NB4 (cell line): ENCODE results near the gene NGEF.

ENCODE experiments used
- DNase-seq: peaks from one replicate; pipeline ENCODE4 v3.0.0; 2010; ENCODE audit warnings: low read depth
- H3K4me3 ChIP-seq: one replicate; pipeline ENCODE4 v1.5.1; 2011; ENCODE audit warnings: mild to moderate bottlenecking, low read depth, low read length, moderate library complexity
- MYC ChIP-seq: IDR thresholded peaks from 2 replicates; pipeline ENCODE4 v1.6.1; 2011; ENCODE audit warnings: low read depth, low read length
- POLR2A ChIP-seq: IDR thresholded peaks from 2 replicates; pipeline ENCODE4 v1.6.1; 2011; ENCODE audit warnings: mild to moderate bottlenecking; ENCODE audit not compliant: insufficient read length; ENCODE audit errors: extremely low read depth
- TF ChIP-seq, protein P1 (sequence below): IDR thresholded peaks from 2 replicates; pipeline ENCODE4 v1.6.1; 2011; ENCODE audit warnings: low read depth, low read length
- TF ChIP-seq, protein P2 (sequence below): IDR thresholded peaks from one replicate; pipeline ENCODE4 v1.5.1; 2012; ENCODE audit warnings: low read depth, low read length

NGEF gene

DNA sequence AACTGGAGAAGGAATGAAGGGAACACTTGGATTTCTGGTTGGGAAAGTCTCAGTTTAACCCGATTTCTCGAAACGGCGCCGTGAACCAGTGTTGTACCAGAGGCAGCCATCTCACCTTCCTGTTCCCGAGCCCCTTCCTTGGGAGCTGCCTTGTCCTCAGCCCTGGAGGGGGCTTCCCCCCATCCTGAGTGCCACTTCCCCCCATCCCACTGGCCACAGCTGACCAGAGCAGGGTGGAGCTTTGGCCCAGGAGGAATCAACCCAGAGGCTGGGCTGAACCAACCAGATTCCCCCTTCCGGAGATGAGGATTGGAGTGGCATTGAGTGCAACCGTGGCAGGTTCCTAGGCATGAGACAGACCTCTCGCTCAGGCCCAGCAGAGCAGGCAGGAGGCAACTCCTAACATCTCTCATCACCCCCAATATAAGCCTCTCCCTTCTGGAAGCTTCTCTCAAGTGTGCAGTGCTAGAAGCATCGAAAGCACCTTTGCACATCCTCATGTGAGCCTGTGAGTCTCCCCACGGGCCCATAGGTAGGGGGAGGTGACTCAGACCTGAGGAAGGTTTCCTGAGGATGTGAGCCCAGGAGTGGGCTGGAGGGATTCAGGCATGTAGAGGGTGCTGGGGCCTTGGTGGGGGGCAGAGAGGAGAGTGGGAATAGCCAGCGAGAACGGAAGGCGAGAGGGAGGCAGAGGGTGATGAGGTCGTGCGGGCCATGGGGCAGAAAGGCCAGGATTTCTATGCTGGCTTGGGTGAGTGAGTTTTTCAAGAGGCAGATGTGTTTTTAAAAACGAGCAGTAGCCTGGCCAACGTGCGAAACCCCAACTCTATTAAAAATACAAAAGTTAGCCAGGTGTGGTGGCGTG is 11.9 kb downstream of the NGEF start:
- DNase-seq: no peak
- no peak overlapping the region for H3K4me3 ChIP-seq
- TF ChIP-seq POLR2A: no peak
- TF ChIP-seq, protein P1, sequence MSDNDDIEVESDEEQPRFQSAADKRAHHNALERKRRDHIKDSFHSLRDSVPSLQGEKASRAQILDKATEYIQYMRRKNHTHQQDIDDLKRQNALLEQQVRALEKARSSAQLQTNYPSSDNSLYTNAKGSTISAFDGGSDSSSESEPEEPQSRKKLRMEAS: no peak
- TF ChIP-seq, protein P2, sequence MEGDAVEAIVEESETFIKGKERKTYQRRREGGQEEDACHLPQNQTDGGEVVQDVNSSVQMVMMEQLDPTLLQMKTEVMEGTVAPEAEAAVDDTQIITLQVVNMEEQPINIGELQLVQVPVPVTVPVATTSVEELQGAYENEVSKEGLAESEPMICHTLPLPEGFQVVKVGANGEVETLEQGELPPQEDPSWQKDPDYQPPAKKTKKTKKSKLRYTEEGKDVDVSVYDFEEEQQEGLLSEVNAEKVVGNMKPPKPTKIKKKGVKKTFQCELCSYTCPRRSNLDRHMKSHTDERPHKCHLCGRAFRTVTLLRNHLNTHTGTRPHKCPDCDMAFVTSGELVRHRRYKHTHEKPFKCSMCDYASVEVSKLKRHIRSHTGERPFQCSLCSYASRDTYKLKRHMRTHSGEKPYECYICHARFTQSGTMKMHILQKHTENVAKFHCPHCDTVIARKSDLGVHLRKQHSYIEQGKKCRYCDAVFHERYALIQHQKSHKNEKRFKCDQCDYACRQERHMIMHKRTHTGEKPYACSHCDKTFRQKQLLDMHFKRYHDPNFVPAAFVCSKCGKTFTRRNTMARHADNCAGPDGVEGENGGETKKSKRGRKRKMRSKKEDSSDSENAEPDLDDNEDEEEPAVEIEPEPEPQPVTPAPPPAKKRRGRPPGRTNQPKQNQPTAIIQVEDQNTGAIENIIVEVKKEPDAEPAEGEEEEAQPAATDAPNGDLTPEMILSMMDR: no peak
- no peak for TF ChIP-seq MYC

GRCh38 chr2:232999354-232999753 is 13.7 kb downstream of the NGEF start:
- peak; percentile 18 for DNase-seq
- no peak overlapping the region for H3K4me3 ChIP-seq

DNA sequence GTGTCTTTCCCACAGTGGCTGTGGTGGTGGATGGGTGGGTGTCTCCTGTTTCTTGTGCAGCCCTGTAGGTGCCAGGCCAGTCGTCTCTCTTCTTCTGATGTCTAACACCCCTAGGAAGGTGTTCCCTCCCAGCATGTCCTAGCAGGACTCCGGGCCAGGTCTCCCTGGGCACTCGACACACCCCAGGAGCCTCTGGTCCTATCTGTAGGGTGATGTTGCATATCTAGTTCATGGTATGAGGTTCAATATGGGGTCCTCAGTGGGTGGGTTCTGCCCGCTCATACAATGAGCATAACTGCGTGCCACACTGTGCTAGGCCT is 14.4 kb downstream of the NGEF start:
- DNase-seq: no peak
- H3K4me3 ChIP-seq: no peak overlapping the region
- no peak for TF ChIP-seq MYC
- no peak for TF ChIP-seq POLR2A
- TF ChIP-seq, protein P2: no peak
- TF ChIP-seq, protein P1: no peak

More at GRCh38 chr2:232999354-232999753, 13.7 kb downstream of the NGEF start:
- no peak for TF ChIP-seq MYC
- TF ChIP-seq, protein P2: peak; percentile 31

DNA sequence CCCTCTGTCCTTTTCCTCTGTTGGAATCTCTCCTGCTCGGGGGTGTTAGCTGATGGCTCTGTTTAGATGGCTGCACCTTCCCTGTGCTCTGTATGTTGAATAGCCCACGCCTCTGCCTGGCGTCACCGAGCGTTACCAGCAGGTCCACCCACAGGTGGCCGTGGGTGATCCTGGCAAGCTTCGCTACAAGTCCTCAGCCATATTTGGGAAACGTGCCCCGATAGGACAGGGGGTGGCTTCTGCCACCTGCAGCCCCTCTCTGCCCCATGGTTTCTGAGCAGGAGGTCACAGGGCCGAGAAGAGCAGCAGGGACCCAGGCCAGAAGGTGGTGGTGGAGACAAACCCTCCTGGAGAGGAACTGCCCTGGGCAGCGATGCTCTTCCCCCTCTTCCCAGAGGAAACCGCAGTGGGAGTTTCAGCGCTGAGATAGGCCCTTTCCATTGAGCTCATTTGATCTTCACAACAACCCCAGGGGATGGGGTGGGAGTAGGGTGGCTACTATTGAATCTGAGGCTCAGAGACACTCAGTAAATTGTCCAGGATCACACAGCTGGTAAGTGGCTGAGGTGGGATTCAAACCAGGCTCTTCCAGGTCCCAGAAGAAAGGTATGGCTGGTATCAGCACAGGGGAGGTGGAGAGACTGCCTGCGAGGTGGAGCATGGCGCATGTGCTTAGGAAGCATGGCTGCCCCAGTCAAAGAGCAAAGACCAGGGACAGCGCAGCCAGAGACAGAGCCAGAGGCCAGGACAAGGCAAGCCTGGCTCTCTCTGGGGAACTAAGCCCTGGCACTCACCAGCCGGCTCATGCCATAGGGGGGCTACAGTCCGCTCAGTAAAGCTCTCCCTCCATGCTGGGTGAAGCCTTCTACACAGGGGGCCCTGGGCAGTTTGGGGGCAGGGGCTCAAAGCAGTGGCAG is 15.0 kb downstream of the NGEF start:
- no peak for DNase-seq
- TF ChIP-seq, protein P2: no peak
- TF ChIP-seq POLR2A: no peak
- TF ChIP-seq, protein P1: no peak
- TF ChIP-seq MYC: no peak
- no peak overlapping the region for H3K4me3 ChIP-seq

GRCh38 chr2:232994446-232994845 is 18.6 kb downstream of the NGEF start:
- TF ChIP-seq, protein P1: no peak
- no peak for TF ChIP-seq MYC
- no peak overlapping the region for H3K4me3 ChIP-seq
- no peak for DNase-seq

DNA sequence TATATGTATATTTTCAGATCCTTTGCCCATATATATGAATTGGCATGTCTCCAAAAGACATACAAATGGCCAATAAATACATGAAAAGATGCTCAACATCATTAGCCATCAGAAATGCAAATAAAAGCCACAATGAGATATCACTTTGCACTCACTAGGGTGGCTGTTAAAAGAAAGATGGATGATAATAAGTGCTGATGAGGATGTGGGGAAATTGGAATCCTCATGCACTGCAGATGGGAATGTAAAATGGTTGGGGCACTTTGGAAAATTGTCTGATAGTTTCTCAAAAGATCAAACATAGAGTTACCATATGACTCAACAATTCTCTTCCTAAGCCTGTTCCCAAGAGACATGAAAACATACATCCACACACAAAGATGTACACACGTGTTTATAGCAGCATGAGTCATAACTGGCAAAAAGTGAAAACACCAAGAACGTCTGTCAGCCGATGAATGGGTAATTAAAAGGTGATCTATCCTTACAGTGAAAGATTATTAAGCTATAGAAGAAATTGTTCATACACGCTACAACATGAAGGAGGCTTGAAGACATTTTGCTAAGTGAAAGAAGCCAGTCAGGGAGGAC is 19.7 kb downstream of the NGEF start:
- no peak for DNase-seq
- no peak overlapping the region for H3K4me3 ChIP-seq
- TF ChIP-seq POLR2A (no peak), MYC (no peak)
- TF ChIP-seq, protein P1: no peak
- TF ChIP-seq, protein P2: no peak
